ENCODE results near the gene KCTD15.

The KCTD15 gene

GRCh38 chr19:33825556-33825955, 28.9 kb downstream of the KCTD15 start:
- no peak overlapping the region for H3K27ac ChIP-seq
- no peak for TF ChIP-seq CTCF (IDR thresholded peaks at IDR 0.05)
- TF ChIP-seq ZFX (IDR thresholded peaks at IDR 0.05; ENCODE audit: borderline replicate concordance) = no peak

GRCh38 chr19:33826521-33826920, 29.9 kb downstream of the KCTD15 start:
- no peak overlapping the region for H3K27ac ChIP-seq
- TF ChIP-seq CTCF (IDR thresholded peaks at IDR 0.05) = no peak
- TF ChIP-seq ZFX (IDR thresholded peaks at IDR 0.05; ENCODE audit: borderline replicate concordance) = no peak

- TF ChIP-seq ZFX (IDR thresholded peaks at IDR 0.05; ENCODE audit: borderline replicate concordance) (no peak), CTCF (IDR thresholded peaks at IDR 0.05) (no peak)
- H3K27ac ChIP-seq = no peak overlapping the region
These were observed 31.8 kb downstream of the KCTD15 start for GRCh38 chr19:33828266-33829075.

GRCh38 chr19:33830264-33830663, 33.6 kb downstream of the KCTD15 start:
- no peak for TF ChIP-seq ZFX (IDR thresholded peaks at IDR 0.05; ENCODE audit: borderline replicate concordance)
- TF ChIP-seq CTCF (IDR thresholded peaks at IDR 0.05) = no peak
- no peak overlapping the region for H3K27ac ChIP-seq

- TF ChIP-seq CTCF (IDR thresholded peaks at IDR 0.05) = no peak
- TF ChIP-seq ZFX (IDR thresholded peaks at IDR 0.05; ENCODE audit: borderline replicate concordance) = no peak
- no peak overlapping the region for H3K27ac ChIP-seq
These were observed 35.2 kb downstream of the KCTD15 start for GRCh38 chr19:33831825-33832224.

- no peak overlapping the region for H3K27ac ChIP-seq
- TF ChIP-seq CTCF (IDR thresholded peaks at IDR 0.05) = no peak
- TF ChIP-seq ZFX (IDR thresholded peaks at IDR 0.05; ENCODE audit: borderline replicate concordance) = no peak
These were observed 36.0 kb downstream of the KCTD15 start for GRCh38 chr19:33832633-33833032.

GRCh38 chr19:33840382-33840781, 43.7 kb downstream of the KCTD15 start:
- no peak overlapping the region for H3K27ac ChIP-seq
- TF ChIP-seq CTCF (IDR thresholded peaks at IDR 0.05) = no peak
- TF ChIP-seq ZFX (IDR thresholded peaks at IDR 0.05; ENCODE audit: borderline replicate concordance) = no peak
